ENCODE results near the gene UPF1. TPM values are rescaled to one million over a fixed set of nuclear protein-coding genes. Genes with fewer than 3 reads are reported as not detected.

UPF1 gene
- polyA plus RNA-seq, 3 donors = 2.6 to 43.7 (median 3.2) TPM

DNA sequence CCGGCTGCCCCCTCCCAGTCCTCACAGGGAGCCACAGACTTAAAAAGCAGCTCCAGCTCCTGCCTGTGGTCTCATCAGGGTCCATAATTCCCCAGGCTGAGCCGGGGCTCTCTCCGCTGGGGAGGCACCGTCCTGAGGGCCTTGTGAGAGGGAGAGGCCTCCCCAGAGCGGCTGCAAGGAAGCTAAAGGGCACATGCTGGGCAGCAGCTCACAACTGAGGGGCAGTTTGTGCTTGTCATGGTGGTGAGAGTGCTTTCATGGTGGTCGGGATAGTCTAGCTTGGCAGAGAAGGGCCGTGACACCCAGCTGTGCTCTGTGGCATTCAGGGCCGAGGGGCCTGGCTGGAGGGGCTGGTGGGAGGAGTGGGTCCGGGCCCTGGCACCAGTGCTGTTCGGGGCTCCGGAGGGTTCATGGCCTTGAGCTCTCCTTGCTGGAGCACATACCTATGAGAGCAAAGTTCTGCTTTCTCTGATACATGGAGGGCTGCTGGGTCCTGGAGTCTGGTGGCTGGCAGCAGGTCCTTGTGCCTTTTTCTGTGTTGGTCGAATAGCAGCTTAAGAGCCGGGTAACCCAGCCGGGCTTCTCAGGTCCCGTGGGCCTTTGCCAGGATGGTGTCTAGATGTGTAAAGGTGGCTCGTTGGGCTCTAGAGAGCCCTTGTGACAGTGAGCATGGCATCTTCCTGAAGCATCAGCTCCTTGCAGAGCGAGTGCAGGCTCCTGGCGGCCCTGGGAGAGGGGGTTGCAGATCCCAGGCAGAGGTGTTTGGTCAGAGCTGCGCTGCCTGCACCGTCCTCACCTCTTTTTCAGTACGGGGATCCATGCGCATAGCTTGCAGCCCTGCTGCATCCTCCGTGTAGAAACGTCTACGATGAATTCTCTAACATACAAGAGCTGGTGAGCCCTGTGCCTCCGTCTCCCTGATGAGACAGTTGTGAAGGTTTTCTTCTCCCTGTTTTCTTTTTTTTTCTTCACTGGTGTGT, 8.8 kb downstream of the UPF1 start:
- no peak for TF ChIP-seq CTCF (IDR thresholded peaks at IDR 0.05)
- intact Hi-C loops (cut with micrococcal nuclease) = loop anchor here in 1 of 2 donors (10.0 kb wide), 1 partner anchor 136 kb away; no protein-coding TSS in a partner anchor
- Histone ChIP-seq H3K4me3 (replicated peaks in 1 of 3; ENCODE audit: low read depth in 2 of 3, low read length in 3 of 3) (no peak overlapping the region), H2AFZ (ENCODE audit: insufficient read depth, low read depth, low read length, poor library complexity, severe bottlenecking) (no peak overlapping the region), H3K27me3 (ENCODE audit: control insufficient read depth in 2 of 2, insufficient read depth in 2 of 2, low read length in 2 of 2) (no peaks in the 10 kb centered on the region), H3K9me3 (replicated peaks in 1 of 2; ENCODE audit: control insufficient read depth in 1 of 2, insufficient read depth in 1 of 2, low read length in 2 of 2) (no peaks in the 10 kb centered on the region), H4K20me1 (ENCODE audit: insufficient read depth, low read length) (peaks cover 100% of the 10 kb centered on the region), H3K36me3 (replicated peaks in 1 of 2; ENCODE audit: control insufficient read depth in 1 of 2, insufficient read depth in 2 of 2, low read length in 2 of 2) (peaks cover 19 to 62% of the 10 kb centered on the region in 2 donors), H3K4me2 (replicated peaks; ENCODE audit: extremely low read depth, low read length, poor library complexity, severe bottlenecking) (no peak overlapping the region), H3K9ac (ENCODE audit: insufficient read depth, low read length, poor library complexity, severe bottlenecking) (no peak overlapping the region), H3K79me2 (ENCODE audit: insufficient read depth, low read length) (peaks cover 100% of the 10 kb centered on the region), H3K27ac (ENCODE audit: low read depth in 1 of 2, low read length in 2 of 2) (peak overlapping the region in 1 of 2 donors; percentile 42), H3K4me1 (ENCODE audit: control insufficient read depth in 1 of 2, insufficient read depth in 2 of 2, low read length in 2 of 2) (peaks cover 0 to 13% of the 10 kb centered on the region in 2 donors)
- peak overlapping the region in 4 of 7 donors; percentile 26 to 73 (median 60) for H3K27ac Mint-ChIP-seq
- no peak overlapping the region for H3K4me3 Mint-ChIP-seq
- H3K27me3 Mint-ChIP-seq (ENCODE audit: low read depth in 3 of 3) = peaks cover 0 to 6% (median 0%) of the 10 kb centered on the region in 3 donors
- H3K9me3 Mint-ChIP-seq = peaks cover 0 to 2% (median 0%) of the 10 kb centered on the region in 7 donors
- H3K36me3 Mint-ChIP-seq = peaks cover 24 to 61% of the 10 kb centered on the region in 2 donors
- WGBS (ENCODE audit: insufficient coverage) = 91% methylated on average over 23 of the region's 26 CpGs
- DNase-seq = peak in 1 of 3 donors; percentile 1
- H3K4me1 Mint-ChIP-seq = peaks cover 63% of the 10 kb centered on the region

GRCh38 chr19:18841400-18841799, 9.6 kb downstream of the UPF1 start:
- H3K36me3 ChIP-seq (replicated peaks in 1 of 2; ENCODE audit: control insufficient read depth in 1 of 2, insufficient read depth in 2 of 2, low read length in 2 of 2) = peaks cover 25 to 62% of the 10 kb centered on the region in 2 donors
- Mint-ChIP-seq H3K36me3 (peaks cover 22 to 55% of the 10 kb centered on the region in 2 donors), H3K4me1 (peaks cover 63% of the 10 kb centered on the region), H3K27me3 (ENCODE audit: low read depth in 3 of 3) (peaks cover 0 to 6% (median 0%) of the 10 kb centered on the region in 3 donors), H3K9me3 (peaks cover 0 to 2% (median 0%) of the 10 kb centered on the region in 7 donors), H3K4me3 (no peak overlapping the region), H3K27ac (peak overlapping the region in 1 of 7 donors; percentile 61)
- no peak for TF ChIP-seq CTCF (IDR thresholded peaks at IDR 0.05)
- no peak overlapping the region for H2AFZ ChIP-seq (ENCODE audit: insufficient read depth, low read depth, low read length, poor library complexity, severe bottlenecking)
- no peaks in the 10 kb centered on the region for H3K9me3 ChIP-seq (replicated peaks in 1 of 2; ENCODE audit: control insufficient read depth in 1 of 2, insufficient read depth in 1 of 2, low read length in 2 of 2)
- no peak overlapping the region for H3K9ac ChIP-seq (ENCODE audit: insufficient read depth, low read length, poor library complexity, severe bottlenecking)
- no peaks in the 10 kb centered on the region for H3K27me3 ChIP-seq (ENCODE audit: control insufficient read depth in 2 of 2, insufficient read depth in 2 of 2, low read length in 2 of 2)
- peak overlapping the region in 1 of 2 donors; percentile 42 for H3K27ac ChIP-seq (ENCODE audit: low read depth in 1 of 2, low read length in 2 of 2)
- peaks cover 100% of the 10 kb centered on the region for H3K79me2 ChIP-seq (ENCODE audit: insufficient read depth, low read length)
- intact Hi-C loops (cut with micrococcal nuclease) = loop anchor here in 1 of 2 donors (10.0 kb wide), 1 partner anchor 137 kb away; no protein-coding TSS in a partner anchor
- no peak for DNase-seq
- WGBS (ENCODE audit: insufficient coverage) = over 99% methylated on average over 10 of the region's 15 CpGs
- H4K20me1 ChIP-seq (ENCODE audit: insufficient read depth, low read length) = peaks cover 100% of the 10 kb centered on the region
- no peak overlapping the region for H3K4me2 ChIP-seq (replicated peaks; ENCODE audit: extremely low read depth, low read length, poor library complexity, severe bottlenecking)
- H3K4me3 ChIP-seq (replicated peaks in 1 of 3; ENCODE audit: low read depth in 2 of 3, low read length in 3 of 3) = no peak overlapping the region
- H3K4me1 ChIP-seq (ENCODE audit: control insufficient read depth in 1 of 2, insufficient read depth in 2 of 2, low read length in 2 of 2) = peaks cover 0 to 15% of the 10 kb centered on the region in 2 donors

Data from CD14-positive monocyte (primary cell).